GM19452 (cell line): ENCODE measurements around the gene TRIP13.
"Not testable (repeated sequence)": the region's sequence is repeated elsewhere in the genome, so short reads cannot be mapped to it uniquely, and the experiment has no call there.

Experiments used
- ATAC-seq: cut with Tn5 transposase; IDR thresholded peaks from one replicate; pipeline ENCODE4 v1.9.1; 2021; ENCODE audit not compliant: unreplicated experiment

The TRIP13 gene

DNA sequence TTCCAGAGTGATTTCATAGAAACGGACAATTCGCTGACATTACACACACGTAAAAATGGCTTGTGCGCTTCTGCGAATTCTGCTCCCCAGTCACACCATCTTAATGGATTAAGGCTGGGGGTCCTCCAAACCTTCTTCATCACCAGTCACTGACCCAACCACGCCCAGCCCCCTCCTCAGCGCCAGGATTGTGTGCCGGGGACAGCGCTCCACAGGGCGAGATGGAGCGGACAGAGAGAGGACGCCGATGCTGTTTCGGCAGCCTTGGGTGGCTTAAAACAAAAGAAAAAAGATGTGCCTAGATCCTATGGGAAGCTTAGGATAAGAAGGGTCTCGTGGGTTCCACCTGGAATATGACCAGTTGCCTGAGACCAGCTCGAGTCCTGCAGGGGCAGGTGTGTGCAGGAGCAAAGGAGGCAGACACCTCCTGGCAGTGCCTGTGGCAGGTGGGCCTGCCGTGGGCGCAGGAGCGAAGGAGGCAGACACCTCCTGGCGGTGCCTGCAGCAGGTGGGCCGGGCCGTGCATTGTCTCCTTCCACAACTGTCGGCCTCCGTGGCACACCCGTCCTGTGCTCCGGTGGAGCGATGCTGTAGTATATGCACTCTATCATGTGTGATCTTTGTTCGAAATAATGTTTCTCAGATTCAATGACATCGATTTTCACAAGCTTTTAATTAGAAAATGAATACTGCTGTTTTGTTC lies 20.9 kb upstream of the TRIP13 start:
- no peak for ATAC-seq

DNA sequence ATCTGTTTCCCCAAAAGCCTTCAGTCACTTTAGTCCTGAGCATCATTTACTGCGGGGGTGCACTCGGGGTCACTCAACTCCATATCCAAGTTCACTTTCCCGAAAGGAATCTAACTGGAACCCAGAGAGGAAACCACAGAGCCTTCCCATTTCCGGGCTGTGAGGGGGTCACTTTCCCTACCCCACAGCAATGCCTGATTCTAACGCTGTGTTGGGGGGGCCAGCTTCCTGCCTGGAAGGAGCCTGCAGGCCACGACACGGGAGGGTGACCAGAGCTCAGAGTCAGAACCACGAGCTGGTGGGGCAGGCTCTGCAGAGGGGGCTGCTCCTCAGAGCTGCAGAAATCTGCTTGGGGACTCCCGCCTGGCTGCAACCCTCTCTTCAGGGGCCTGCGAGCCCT lies 20.4 kb upstream of the TRIP13 start:
- ATAC-seq = no peak

DNA sequence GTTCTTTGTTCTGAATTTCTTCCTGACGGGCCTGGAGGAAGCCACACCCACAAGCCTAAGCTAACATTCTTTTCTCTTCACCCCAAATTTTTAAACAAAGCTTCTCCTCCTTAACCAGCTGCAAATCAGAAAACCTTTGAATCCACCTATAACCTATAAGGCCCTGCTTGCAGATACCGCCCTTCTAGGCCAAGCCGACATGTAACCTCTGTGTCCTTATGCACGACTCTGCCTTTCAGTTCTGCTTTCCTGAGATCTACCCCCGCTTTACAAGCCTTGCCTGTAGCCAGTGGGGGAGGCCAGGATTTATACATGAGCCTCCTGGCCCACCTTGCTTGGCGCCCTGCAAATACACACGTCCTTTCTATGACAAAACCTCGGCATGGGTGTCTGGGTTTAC lies 19.4 kb upstream of the TRIP13 start:
- ATAC-seq = no peak

DNA sequence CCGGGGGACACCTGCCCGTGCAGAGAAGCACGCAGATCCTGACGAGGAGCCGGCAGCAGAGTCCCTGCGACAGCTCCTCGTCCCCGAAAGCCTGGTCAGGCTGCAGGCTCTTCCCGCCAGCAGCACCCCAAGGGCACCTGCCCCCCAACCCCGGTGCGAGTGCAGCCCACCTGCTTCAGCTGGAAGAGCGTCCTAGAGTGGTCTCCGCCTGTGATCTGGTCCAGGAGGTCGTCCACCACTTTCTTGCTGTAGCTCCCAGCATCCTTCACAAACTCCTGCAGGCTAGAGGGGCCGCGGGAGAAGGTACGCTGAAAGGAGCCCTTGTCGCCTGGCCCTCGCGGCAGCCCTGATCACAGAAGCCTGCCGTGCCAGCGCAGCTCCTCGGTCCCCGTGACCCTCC lies 16.8 kb upstream of the TRIP13 start:
- no peak for ATAC-seq

DNA sequence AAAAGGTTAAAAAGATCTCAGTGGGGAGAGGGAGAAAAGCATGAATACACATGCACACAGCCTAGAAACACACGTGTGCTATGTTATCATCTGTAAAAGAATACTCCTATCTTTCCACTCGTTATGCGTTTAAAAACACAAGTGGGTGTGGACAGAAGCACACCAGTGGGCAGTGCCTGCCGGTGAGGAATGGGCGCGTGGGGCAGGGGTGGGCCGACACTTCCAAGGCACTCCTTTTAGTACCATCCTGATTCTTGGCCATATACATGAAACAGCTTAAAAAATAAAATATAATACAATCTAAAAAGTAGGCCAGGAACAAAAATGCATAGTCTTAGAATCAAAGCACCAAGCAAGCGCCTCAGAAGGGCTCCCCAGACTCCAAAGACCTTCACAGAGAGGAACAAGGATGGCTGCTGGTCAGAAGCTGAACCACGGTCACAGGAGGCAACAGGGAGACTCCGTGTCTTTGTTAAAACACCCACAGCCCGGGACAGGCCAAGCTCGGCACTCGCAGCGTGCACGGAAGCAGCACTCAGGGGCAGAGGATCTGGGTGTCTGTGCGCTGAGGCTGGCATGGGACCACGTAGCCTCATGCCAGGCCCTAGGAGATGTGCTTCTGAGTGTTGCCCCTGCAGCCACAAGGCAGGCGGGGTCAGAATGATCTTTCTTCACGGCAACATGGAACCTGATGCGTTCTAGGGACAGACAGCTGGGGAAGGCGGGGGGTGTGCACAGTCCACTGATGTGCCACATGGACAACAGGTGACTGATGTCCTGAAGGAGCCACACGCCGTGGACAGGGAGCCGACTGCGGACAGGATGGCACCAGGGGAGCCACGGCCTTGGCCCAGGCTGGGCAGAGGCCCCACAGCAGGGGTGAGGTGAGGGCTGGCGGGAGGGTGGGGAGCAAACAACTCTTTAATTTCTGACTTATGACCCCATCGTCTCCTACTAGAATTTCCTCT lies 16.0 kb upstream of the TRIP13 start:
- ATAC-seq = no peak

DNA sequence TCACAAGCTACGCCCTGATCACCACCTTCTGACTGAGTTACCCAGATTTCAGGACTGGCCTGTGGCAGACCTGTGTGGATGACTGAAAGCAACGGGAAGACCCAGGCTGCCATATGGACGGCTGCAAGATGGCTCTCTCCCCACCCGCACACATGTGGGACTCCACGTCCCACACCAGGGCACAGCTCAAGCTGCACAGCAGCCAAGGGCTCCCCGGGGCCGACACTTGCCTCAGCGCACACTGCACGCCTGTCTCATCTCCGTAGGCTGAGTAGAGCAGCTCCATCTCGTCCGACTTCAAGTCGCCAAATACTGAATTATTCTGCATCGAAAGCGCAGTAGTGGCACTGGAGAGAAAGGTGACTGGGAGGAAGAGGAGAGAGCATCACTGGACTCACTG lies 14.6 kb upstream of the TRIP13 start:
- ATAC-seq = no peak

DNA sequence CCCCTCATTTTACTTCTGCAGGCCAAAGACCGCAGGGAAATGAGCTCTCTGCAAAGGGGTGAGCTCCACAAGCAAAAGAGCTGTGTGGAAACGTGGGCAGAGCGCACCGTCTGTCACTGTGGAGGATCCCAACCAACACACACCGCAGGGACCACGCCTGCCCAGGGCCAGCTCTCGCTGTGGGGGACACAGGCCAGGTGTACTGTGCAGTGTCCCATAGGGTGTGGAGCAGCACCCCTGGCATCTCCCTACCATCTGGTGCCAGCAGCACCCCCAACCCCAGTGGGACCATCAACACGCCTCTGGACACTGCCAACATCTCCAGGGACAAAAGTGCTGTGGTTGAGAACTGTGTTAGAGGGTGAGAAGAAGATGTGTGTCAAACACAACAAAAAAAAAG lies 14.0 kb upstream of the TRIP13 start:
- not testable (repeated sequence) for ATAC-seq

DNA sequence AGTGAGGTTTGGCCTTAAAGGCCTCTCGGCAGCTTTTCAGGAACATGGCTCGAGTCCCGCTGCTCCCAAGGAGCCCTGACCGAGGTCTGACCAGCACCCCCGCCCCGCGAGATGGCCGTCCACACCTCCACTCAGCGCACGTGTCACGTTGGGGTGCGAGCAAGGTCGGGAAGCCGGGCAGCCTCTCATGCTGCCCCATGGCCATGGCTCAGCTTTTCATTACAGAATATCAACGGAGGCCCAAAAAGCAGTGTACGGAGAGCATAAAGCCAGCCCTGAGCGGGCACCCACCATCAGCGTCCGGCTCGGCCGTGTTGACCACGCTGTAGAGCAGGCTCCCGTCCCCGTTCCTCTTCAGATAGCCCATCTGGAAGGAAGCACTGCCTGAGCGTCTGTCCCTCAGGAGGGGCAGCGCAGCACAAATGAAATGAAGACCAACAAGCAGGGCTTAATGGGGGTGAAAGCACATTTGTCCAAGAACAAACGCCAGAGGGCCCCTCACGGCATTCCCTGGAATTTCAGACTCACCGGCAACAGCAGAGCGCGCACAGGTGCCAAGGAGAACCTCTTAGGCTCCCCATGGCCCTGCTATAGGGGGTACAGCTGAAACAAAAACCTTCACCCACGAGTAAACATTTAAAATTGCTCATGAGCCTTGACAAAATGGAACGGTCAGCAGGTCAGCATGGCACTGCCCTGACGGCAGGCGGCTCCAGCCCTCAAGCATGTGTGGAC lies 11.7 kb upstream of the TRIP13 start:
- ATAC-seq = no peak

DNA sequence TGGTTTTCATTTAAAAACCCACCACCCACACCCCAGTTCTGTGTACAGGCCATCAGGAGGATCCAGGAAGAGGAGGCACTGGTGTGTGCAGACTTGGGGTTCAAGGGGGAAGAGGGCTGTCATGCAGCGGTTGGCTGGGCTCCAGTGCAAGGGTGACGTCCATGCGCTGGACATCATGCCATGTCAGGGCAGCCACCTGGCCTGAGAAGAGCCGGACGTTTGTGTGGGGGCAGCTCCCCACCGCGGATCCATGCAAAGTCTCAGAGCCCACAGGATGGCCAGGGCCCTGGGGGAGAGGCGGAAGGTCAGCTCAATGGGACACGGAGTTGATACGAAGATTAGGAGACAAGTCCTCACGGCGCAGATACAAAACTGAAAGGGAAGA lies 11.1 kb upstream of the TRIP13 start:
- ATAC-seq = no peak

DNA sequence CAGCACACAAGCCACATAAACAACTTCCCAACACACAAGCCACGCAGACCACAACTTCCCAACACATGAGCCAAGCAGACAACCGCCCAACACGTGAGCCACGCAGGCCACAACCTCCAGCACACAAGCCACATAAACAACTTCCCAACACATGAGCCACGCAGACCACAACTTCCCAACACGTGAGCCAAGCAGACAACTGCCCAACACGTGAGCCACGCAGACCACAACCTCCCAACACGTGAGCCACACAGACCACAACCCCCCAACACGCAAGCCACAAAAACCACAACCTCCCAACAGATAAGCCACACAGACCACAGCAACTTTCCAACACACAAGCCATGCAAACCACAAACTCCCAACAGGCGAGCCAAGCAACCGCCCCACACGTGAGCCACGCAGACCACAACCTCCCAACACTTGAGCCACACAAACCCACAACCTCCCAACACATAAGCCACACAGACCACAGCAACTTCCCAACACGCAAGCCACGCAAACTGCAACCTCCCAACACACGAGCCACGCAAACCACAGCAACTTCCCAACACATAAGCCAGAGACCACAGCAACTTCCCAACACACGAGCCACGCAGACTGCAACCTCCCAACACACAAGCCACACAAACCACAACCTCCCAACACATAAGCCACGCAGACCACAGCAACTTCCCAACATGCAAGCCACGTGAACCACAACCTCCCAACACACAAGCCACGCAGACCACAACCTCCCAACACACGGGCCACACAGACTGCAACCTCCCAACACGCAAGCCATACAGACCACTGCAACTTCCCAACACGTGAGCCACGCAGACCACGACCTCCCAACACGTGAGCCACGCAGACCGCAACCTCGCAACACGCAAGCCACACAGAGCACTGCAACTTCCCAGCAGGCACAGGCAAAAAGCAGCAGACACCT lies 10.2 kb upstream of the TRIP13 start:
- no peak for ATAC-seq

DNA sequence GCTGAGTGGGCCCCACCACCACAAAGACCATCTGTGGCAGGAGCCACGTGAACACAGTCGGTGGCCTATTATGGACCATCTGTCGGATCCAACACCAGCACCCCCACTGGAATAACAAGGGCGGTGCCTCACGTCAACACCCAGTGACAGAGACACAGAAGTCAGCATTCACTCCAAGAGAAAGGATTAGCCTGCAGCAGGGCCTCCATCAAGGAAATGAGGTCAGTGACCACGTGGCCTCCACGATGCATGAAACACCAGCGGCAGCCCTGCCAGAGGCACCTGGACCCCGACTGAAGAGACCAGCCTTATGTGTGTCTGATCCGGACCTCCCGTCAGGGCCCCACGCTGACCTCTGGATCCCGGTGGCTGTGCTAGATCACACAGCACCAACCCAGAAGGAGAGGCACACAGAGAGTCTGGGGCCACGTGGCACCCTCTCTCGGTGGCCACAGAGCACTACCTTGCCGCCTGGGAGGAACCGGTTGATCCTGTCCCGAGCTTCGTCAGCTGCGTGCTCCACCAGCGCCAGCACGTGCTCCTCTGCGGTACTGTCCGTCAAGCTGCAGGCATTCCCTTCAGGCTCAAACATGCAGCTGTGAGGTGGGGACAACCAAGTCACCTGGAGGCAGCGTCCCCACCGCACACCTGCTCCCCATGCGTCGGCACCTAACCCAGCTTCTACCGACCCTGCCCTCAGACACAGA lies 9.1 kb upstream of the TRIP13 start:
- no peak for ATAC-seq

DNA sequence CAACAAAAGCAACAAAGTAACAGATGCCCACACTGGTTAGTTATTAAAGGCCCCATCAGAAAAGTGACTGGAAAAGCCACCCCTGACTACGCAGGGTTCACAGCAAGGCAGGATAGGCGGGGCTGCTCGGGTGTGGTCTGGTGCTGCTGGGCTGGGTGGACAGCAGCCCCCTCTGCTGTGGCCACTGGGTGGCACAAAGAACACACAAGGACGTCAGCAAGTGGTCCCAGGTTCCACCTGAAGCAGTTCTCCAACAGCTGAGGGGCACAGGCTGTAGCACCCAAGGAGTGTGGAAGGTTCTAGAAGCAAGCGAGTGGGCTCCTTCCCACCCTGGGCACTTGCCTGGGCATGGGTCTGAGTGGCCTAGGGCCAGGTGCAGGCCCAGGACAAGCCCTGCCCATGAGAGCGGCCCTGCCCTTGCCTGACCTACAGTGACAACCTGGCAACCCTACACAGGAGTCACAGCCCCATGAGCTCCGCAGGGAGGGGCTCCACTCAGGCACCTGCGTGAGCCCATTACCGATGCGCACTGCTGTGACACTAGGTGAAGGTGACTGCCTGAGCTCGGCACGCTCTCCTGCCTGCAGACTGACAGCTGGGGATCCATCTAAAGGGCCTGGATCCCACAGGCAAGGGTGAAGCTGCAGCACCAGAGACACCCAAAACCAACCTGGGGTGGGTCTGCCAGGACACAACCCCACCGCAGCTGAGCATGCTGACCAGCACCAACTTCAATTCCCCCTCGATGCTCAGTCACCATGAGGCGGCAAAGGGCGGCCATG lies 8.1 kb upstream of the TRIP13 start:
- no peak for ATAC-seq

DNA sequence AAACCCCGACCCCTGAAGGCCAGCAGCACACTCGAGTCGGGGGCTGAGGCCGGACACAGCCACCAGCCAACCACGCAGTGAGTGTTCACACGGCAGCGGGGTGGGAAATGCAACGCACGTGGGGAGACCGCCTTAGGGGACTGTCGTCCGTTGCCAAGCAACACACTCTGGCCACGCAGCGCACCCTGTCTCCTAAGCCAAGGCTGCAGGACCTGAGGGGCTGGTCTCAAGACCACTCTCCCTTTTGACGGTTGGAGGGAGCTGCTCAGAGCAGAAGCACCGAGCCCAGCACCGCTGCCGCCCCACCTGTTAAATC lies 7.6 kb upstream of the TRIP13 start:
- ATAC-seq = no peak

DNA sequence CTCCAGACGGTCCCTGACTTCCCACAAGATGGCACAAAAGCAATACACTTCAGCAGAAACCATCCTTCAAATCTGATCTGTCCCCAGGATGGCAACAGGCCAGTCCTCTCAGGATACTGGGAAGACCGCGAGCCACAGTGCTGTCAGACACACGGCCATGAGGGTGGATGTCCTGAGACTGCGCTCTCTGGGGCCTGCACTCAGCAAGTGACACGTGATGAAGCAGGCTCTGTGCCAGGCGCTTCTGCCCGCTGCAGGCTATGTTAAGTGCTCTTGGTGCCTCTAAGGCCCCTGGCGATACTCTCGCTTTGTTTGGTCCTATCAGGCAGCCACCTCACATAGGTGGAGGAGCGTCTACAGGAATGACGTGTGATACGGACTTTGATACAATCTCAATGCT lies 7.2 kb upstream of the TRIP13 start:
- ATAC-seq = no peak

DNA sequence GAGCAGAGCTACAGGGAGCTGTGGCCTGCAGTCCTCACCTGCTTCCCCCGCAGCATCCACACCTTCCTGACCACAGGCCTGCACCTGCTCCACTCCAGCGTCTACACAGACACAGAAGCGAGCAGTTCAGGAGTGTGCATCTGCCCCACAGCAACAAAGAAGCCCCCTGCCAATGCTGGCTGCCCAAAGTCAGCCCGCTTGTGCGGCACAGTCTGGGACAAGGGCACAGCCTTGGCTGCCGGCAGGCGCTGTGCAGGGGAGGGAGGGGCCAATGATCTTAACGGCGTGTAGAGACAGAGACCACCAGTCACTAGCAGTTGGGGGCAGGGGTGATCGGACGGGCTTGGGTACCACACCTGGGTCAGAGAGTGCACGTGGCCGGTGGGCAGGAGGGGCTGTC lies 6.6 kb upstream of the TRIP13 start:
- no peak for ATAC-seq

DNA sequence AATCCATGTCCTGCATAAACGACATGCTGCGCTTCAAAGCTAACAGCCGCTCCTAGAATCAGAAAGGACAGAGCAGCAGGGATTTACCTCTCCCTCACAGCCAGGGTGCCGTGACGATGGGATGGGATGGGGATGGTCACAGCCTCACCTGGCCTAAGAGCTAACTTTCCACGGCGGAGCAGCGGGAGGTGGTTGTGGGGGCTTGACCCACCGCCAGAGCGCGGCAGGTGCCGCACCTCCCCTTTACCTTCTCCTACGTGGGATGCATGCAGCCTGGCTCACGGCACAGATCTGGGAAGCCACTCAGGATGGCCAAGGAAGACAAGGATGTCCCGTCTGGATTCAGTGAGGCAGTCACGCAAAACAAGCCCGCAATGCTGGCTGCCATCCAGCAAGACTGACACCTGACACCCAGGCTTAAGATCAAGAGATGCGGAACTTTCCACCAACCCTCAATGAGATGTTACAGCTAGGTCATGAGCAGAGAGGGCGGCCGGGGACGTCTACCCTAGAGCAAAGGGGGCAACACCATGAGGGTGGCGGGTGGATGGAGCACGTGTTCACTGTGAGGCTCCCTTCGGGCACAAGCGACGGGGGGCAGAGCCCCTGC lies 5.9 kb upstream of the TRIP13 start:
- ATAC-seq = no peak

DNA sequence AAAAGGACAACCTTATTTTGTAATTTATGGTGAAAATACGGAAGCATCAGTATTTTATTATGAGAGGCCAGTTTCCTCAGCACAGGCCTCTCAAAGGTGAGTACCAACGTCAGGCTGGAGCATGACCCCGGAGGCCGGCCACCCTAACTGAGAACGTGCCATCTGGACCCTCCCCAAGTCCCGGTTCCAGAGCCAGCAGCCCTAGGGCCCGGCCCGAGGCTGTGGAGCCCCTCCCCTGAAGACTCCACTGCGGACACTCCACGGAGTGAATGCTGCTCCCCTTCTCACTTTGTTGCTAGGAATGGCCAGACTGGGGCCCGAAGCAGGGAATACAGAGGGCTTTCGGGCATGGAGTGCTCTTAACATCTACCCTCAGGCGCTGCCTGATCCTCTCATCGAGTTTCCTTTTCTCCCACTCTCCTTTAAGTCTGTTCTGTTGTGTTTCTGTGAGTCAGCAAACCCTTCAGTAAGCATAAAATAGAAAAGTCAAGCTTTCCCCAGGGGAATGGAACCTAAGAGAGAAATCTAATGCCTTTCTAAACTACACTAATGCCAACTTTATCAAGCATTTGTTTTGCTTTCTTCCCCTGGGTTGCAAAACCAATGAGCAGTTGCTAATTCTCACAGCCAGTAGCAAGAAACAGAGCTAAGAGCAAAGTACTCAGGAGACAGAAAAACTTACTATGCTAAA lies 4.6 kb upstream of the TRIP13 start:
- ATAC-seq = no peak

DNA sequence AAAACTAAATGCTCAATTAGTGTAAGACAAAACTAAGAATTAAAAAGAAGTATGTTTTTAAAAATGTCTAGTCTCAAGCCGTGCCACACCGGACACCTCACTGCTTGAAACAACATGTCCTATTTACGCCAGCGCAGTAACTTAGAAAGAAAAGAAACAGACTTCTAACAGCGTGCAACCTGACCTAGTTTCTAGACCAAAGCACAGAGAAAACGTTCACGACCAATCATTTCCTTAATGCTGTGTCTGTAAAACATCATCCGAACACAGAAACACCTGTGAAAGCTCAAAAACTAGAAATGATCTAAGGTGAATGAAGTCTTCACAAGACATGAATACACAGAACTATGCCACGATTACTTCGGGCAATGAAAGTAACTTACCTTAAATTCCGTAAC lies 4.0 kb upstream of the TRIP13 start:
- ATAC-seq = no peak
